Astrocyte (in vitro differentiated cells and primary cell): Measurements from ENCODE around the gene PARP1.

ENCODE experiments used
- EZH2 ChIP-seq: IDR thresholded peaks from 2 replicates; pipeline ENCODE4 v1.6.1; 2012; ENCODE audit warnings: mild to moderate bottlenecking, low read length, inconsistent platforms; ENCODE audit not compliant: insufficient read depth
- TF ChIP-seq, protein P1 (sequence below): IDR thresholded peaks from 2 replicates; pipeline ENCODE4 v1.5.1; 2011; ENCODE audit warnings: low read depth, mild to moderate bottlenecking, inconsistent platforms, low read length, moderate library complexity; ENCODE audit not compliant: insufficient read depth

GRCh38 chr1:226428791-226429461, 21.0 kb upstream of the PARP1 start:
- TF ChIP-seq, protein P1, sequence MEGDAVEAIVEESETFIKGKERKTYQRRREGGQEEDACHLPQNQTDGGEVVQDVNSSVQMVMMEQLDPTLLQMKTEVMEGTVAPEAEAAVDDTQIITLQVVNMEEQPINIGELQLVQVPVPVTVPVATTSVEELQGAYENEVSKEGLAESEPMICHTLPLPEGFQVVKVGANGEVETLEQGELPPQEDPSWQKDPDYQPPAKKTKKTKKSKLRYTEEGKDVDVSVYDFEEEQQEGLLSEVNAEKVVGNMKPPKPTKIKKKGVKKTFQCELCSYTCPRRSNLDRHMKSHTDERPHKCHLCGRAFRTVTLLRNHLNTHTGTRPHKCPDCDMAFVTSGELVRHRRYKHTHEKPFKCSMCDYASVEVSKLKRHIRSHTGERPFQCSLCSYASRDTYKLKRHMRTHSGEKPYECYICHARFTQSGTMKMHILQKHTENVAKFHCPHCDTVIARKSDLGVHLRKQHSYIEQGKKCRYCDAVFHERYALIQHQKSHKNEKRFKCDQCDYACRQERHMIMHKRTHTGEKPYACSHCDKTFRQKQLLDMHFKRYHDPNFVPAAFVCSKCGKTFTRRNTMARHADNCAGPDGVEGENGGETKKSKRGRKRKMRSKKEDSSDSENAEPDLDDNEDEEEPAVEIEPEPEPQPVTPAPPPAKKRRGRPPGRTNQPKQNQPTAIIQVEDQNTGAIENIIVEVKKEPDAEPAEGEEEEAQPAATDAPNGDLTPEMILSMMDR, result no peak
- no peak for TF ChIP-seq EZH2
